NCI-H345 treated with DMSO at 0.1 percent for 48 hours (cell line): ENCODE results near the gene DUSP1.

Experiments used
- DNase-seq: peaks from one replicate; lab custom pipeline; 2025; ENCODE audit not compliant: unreplicated experiment; lab: John Stamatoyannopoulos, UW

The DUSP1 gene

DNA sequence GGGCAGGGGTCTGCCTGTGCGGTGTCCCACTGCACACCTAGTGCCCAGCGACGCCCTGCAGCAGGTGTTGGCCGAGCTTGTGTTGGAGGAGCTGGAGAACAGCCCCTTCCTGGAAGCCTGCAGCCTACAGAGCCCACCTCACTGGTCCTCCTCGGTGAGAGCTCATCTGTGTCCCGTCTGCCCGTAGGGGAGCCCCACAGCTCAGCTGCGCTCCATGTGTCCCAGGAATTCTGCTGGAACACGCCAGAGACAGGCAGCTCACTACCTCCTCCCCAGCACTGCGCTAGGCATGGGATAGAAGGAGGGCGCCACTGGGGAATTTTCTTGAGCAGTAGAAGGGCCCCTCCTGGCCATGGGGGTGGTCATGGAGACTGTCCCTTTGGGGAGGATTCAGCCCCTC lies 44.0 kb downstream of the DUSP1 start:
- no peak for DNase-seq

DNA sequence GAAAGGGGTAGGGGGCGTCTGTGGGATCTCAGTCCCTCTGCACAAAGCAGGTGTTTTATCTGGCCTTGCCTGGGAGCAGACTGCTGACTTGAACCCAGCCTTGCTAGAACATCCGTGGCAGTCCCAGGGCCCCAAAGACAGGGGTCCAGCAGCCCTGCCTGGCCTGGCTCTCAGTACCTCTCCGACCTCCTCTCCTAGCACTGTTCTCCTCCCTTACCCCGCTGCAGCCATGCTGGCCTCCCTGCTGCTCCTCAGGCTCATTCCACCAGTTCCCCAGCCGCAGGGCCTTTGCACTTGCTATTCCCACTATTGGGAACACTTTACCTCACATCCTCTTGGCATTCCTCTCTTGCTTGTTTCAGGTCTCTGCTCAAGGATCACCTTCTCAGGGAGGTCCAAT lies 45.2 kb downstream of the DUSP1 start:
- DNase-seq, result no peak

DNA sequence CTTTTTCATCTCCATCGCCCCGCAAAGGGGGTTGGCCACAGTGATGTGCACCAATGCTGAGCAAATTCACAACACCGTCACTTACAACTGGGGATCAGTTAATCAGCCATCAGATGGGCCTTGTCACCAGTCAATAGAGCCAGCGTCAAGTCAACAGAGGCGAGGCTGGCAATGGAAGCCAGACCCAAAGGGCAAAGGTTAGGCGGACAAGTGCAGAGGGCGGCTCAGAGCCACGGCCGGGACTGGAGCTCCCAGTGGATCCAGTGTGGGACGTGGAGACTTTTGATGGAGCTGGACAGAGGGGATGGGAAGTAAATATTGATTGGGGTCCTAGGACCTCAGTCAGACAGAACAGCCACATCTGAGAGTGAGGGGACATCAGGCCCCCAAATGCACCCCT lies 45.7 kb downstream of the DUSP1 start:
- no peak for DNase-seq

DNA sequence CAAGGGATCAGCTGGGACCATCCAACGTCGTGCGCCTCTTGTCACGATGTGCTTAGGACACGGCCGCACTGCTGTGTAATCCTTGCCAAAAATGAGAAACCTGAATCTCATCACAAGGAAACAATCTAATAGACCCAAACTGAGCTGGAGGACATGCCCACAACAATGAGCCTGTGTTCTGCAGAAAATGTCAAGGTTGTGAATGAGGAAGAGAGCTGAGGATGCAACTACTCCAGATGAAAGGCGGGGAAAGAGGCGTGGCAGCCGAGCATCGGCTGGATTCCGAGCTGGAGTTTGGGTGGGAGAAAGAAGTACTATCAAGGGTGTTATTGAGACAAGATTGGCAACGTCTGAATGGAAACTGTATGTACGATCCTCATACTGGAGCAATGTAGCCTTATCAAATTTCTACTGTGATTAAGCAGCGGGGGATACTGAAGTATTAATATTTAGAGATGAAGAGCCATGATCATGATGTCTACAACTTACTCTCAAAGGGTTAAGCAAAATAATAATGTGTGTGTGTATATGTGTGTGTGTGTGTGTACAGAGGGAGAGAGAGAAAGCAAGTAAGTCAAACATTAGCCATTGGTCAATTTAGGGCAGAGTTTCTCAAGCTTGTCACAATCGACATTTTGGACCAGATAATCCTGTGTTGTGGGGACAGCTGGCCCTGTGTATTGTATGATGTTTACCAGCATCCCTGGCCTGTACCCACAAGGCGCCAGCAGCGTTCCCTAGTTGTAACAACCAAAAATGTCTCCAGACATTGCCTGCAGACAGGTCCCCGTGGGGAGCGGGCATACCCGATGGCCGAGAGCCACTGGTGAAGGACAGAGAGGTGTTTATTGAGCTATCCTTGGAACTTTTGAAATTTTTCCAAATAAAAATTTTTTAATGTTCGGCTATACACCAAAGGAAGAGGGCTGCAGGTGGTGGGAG lies 46.5 kb downstream of the DUSP1 start:
- no peak for DNase-seq

DNA sequence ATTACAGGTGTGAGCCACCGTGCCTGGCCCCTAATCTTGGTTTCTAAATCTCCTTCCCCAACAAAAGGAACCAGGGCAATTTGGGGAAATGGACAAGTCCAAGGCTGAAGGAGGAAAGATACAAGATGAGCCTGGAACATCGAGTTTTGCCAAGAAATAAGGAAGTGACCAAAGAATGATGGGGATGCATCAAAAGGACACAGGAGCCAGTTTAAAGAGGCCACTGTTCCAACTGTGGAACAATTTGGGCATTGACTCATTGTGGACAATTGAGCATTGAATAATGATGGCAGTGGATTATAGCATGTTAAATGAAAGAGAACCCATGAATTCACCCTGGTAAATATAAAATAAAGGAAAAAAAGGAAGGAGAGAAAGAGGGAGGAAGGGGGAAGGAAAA lies 47.5 kb downstream of the DUSP1 start:
- no peak for DNase-seq

DNA sequence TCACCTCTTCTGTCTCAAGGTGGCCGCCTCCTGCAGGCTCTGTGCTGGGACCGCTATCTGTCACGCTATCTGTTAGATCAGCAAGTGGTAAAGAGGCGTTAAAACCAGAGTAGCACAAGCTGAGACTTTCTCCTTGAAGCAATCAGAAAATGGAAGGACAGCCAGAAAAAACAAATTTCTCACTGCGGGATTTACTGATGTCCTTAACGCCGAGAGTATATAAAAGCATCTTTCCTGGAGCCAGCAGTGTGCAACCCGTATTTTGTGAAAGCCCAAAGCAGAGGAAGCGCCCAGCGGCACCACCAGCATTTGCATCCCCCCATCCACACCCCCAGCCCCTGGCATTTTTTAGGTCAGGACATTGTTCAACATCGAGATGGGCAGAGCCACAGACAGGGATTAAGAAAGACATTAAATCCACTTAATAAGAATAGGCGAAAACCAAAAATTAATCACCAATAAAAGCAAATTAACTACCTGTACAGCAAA lies 48.6 kb downstream of the DUSP1 start:
- DNase-seq, result no peak

DNA sequence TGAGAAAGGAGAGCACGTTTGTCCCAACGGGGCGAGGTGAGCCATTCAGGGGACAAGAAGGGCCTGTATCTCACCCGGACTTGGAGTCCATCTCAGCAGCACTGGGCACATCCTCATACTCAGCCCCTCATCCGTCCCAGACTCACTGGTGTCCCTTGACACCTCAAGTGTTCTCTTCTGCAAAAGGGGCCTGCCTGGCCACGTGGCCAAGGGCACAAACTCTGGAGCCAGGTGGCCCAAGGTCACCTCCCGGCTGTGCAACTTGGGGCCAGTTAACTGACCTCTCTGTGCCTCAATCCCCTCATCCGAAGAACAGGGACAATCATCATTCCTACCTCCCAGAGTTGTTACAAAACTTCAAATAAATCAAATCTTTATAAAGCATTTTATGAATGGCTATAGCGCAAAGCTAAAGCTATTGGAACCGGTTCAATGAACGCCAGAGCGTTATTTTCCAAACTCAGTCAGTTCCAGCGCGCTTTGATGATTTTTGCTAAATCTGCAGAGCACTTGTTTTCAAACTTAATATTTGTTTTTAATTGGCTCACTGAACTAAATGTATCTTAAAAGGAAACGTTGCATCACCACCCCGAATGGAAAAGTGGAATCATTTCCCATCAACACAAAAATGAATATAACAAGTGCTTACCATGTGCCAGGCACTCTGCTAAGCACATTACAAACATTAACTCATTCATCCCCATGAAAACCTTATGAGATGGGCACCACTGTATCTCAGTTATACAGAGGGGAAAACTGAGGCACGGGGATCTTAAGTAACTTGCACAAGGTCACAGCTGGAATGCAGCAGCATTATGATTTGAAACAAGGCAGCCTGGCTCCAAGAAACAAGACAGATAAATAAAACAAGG lies 49.3 kb downstream of the DUSP1 start:
- DNase-seq, result no peak

DNA sequence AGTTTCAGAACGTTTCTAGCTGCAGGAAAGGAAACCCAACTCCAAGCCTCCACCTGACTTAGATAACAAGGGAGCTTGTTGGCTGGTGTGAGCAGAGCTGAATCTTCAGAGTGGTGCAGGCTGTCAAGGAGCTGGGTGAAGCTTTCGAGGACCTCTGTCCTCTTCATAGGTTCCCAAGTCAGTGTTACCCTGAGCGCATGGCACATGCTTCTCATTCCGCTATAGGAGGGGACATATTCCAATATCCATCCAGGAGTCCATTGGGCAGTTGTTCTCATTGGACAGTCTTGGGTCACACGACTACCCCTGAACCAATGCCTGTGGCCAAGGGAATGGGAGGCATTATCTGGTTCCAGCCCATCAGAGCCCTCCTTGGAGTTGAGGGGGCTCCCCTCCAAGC lies 50.3 kb downstream of the DUSP1 start:
- DNase-seq, result no peak

DNA sequence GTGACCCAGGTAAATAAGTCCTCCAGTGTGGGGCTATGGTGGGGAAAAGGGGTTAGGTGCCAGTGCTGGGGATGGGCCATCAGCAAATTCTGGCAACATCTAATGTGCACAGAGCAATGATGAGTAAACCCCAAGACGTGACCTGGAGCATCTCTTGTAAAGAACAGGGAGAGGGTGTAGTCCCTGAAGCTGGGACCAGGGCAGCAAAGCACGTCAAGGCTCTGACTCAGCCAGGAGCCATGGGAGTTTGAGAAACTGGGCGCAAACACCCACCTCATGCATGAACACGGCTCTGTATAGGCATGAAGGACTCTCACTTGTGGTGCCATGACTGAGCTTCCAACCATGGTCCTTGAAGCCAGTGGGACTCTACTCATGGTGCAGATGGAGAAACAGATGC lies 51.8 kb downstream of the DUSP1 start:
- DNase-seq, result no peak

DNA sequence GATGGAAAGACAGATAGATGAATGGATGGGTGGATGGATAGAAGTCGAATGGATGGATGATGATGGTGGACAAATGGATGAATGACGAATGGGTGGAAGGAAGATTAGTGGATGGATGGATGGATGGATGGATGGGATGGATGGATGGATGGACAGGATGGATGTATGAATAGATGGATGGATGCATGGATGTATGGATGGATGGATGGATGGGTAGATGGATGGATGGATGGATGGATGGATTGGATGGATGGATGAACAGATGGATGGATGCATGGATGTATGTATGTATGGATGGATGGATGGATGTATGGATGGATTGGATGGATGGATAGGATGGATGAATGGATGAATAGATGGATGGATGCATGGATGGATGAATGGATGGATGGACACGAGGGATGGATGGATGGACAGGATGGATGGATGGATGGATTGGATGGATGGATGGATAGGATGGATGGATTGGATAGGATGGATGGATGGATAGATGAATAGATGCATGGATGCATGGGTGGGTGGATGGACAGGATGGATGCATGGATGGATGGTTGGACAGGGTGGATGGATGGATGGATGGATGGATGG lies 52.4 kb downstream of the DUSP1 start:
- DNase-seq, result no peak
